Activated T-cell treated with anti-CD3 and anti-CD28 coated beads for 24 hours (primary cell): Measurements from ENCODE around the gene UCP3.

ENCODE experiments used
- DNase-seq: peaks from one replicate; pipeline ENCODE4 v3.0.0-alpha.2; 2020; ENCODE audit warnings: low read depth

Gene UCP3

DNA sequence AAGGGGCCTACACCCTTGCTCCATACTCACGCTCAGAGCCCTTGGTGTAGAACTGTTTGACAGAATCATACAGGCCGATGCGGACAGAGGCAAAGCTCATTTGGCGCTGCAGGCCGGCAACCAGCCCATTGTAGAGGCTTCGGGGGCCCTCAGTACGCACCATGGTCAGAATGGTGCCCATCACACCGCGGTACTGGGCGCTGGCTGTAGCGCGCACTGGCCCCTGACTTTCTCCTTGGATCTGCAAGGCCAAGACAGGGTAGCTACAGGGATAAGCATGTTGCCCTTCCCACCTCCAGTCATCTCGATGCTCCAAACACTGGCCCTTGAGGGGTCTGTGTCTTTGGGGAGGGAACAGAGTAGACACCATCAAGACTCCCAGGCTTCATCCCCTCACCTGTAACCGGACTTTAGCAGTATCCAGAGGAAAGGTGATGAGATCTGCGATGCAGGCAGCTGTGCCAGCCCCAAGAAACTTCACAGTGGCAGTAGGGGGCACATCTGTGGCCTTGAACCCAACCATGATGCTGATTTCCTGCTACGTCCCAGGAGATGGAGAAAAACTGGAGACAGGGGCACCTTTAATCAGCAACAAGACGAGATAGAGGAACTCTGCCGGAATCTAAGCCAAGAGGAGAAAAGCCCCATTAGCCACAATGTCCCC lies 30.9 kb downstream of the UCP3 start:
- no peak for DNase-seq

DNA sequence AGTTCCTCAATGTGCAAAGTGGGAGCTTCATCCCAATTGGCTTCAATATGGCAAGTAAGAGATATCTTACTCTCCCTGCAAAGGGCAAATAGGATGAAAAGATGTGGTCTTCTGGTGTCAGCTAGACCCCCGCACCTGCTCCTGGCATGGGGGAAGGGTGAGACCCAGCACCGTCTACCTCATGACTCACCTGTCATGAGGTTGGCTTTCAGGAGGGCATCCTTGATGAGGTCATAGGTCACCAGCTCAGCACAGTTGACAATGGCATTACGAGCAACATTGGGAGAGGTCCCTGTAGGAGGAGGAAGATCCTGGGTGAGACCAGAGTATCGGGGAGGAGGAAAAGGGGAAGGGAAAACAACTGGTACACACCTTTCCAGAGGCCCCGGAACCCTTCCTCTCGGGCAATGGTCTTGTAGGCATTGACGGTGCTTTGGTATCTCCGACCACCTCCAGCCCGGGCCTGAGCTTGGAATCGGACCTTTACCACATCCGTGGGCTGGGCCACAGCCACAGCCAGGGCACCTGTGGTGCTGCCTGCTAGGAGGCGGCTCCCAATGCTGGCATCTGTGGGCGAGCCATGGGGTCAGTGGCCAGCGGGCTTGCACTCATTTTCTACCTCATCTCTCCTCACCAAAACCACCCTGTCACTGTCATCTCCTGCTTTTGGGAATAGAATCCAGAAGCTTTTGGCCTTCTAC lies 32.3 kb downstream of the UCP3 start:
- DNase-seq, result no peak

DNA sequence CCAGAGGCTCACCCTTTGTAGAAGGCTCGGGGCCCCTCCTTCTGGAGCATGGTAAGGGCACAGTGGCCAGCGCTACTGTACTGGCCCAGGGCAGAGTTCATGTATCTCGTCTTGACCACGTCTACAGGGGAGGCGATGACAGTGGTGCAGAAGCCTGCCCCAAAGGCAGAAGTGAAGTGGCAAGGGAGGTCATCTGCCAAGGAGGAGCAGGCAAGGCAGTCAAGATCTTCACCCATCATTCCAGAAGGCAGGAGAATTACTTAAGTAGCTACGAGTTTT lies 33.5 kb downstream of the UCP3 start:
- no peak for DNase-seq

DNA sequence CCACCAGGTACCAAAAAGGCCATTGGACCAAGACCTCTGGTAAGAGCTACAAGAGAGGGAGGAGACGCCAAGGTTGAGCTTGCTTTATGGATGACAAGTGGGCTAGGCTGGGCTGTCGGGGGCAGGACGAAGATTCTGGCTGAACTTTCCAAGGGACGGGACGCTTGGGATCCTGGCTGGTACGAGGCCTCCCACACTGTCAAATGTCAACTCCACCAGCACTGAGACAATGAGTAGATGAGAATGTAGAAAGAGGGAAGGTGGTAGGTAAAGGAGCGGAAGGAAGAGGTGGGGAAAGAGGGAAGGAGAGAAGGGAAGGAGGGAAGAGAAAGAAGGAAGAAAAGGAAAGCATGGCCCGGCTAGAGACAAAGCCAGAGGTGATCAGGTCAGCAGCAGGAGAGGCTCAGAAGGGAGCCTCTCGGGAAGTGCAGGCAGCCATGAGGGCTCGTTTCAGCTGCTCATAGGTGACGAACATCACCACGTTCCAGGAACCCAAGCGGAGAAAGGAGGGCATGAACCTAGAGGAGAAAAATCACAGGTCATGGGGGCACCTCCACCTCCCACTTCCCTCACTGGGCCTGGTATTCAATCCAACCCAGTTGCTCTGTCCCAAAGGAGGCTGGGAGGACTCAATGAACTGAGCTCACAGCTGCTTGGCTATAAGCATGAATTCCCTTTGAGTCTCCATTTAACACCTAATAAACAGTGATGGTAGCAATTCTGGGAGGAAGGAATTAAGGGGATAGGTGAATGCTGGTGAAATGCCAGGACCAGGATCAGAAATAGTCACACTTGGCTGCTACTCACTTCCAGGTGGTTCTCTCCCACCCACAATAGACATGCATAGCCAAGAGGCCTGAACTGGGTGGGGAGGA lies 34.0 kb downstream of the UCP3 start:
- no peak for DNase-seq

DNA sequence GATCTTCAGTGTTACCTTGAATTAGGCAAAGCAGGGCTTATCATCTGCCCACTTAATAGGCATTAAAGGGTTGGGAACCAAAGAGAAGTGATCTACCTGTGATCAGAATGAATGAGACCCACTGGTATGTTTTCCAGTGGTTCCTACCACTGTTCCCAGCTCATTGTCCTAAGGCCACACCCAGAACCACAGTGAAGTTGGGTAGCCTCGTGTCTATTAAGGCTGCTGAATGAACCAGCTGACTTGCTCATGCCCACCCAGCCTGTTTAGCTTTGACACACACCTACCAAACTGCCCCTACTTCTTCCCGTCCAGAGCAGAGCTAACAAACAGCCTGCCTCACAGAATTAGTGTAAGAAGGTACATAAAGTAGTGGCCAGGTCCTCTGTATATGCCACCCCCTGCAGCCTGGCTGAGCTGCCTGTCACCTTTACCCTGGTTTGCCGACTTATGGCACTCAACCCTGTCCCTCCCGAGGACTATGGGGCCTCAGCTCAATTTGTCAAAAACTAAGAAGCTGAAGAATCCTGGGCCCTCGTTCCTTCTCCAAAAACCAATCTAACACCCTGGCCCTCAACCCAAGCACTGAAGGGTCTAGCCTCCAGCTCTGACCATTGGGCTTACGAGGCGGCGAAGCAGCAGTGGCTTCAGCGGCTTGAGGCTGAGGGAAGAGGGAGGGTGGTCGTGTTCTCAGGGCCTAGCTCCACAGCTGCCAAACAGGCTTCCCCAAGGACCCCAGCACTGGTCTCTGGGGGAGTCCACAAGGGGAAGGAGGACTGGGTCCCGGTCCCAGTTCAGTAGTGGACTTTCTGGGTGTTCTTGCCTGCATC lies 36.0 kb downstream of the UCP3 start:
- DNase-seq, result no peak

DNA sequence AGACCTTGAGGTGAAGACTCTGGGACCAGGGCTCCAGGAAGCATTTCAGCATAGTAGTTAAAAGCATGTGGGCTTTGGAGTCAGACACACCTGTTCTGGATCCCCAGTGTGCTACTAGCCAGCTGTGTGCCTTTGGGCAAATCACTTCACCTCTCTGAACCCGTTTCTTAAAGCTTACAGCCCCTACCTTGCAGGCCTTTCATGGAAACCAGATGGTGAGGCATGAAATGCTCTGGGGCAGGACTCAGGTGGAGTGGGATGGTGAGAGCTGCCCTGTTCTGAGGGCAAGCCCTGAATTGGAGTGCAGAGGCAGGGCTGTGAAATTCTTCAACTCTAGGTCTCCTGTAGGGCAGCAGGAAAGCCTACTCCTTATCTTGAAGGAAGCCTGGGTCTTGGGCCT lies 36.7 kb downstream of the UCP3 start:
- DNase-seq, result no peak

DNA sequence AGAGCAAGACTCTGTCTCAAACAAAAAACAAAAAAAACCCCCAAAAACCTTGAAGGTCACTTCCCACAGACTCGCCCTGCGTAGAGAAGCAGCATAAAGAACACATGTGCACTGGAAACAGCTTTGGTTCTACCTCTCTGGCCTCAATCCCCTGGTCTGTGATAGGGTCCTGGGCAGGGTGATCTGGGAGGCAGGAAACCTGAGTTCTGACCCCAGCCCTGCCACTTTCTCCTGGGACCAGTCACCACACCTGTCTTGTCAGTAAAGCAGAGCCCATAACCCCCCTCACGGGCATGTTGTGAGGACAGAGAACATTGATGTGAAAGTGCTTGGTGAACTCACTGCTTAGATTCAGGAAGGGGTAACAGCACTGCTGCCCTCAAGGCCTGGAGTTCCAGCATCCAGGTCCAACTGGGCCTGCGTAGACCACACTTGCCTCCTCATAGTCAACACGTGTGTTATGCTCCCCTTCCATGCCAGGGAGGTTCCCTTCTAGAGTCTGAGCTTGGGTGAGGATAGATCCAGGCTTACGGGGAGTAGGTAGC lies 37.6 kb downstream of the UCP3 start:
- no peak for DNase-seq

DNA sequence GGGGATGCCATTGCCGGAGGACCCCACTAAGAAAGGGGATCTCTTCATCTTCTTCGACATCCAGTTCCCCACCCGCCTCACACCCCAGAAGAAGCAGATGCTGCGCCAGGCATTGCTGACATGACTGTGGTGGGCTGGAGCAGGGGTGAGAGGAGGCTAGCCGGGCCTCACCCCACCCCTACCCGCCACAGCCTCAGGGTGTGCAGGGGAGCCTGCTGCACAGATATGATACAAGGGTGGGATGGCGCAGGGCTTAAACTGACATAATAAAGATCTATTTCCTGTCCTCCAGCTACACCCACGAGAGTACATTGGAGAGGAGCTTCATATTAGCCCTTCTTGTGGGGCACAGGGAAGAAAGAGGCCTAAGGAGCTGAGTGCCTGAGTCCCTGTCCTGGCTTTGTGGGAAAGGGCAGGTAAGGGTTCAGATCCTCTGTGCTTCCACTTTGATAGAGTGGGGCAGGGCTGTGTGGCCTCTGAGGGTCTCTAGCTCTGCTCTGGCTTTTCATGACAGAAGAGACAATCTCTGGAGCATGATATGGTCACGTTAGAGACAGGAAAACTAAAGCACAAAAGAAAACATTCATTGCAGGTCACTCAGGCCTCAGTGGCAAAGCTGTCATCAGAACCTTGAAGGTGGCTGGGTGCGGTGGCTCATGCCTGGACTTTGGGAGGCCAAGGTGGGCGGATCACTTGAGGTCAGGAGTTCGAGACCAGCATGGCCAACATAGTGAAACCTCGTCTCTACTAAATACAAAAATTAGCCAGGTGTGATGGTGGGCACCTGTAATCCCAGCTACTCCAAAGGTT lies 38.7 kb downstream of the UCP3 start:
- no peak for DNase-seq

DNA sequence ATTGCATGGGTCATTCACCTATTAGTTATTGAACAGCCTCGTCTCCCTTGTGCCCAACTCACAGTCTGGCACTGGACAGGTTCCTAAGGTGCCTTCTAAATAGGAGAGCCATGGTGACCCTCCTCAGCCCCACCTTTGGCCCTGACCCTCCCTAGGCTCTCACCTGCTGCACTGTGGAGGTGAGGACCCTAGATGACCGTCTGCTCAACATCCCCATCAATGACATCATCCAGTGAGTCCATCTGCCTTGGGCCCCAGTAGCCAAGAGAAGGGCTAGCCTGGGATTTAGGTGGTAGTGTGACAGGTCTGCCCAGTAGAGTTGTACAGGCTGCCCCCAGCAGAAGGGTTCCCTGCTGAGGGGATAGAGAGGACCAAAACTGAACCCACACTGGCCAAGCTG lies 39.8 kb downstream of the UCP3 start:
- DNase-seq, result no peak

DNA sequence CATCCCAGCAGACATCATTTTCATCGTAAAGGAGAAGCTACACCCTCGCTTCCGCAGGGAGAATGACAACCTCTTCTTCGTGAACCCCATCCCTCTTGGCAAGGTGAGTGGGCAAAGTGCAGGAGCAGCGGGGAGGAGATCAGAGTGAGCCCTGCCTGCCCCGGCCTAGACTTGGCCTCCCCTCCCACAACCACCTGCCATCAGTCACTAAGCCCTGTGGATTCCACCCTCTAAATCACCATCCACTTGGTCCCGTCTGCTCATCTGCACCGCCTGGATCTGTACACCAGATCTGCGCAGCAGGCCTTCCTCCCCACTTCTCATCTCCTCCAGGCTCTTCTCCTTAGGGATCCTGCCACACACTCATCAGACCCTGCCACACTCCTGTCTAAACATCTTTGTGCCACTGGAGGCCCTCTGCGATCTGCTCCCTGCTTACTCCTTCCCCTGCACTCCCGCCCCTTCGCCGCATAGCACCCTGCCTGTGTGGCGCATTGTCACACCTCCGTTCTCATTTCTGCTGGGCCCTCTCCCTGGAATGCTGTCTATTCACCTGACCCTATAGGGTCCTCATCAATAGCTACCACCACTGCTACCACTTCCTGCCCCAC lies 40.4 kb downstream of the UCP3 start:
- DNase-seq, result no peak

DNA sequence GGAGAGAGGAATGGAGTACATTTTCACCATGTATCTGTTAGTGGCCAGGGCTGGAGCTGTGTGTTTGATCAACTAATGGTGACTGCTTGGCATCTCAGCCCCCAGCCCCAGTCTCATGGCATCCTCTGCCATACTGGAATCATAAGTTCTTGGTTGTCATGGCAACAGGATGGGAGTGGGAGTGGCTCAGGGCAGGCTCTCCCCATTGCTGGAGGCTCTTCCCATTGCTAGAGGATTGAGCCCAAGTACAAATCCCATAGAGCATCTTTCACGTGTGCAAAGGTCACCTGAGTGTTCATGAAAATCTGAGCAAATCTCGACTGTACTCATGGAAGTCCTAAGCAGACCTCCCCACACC lies 43.1 kb downstream of the UCP3 start:
- DNase-seq, result no peak

DNA sequence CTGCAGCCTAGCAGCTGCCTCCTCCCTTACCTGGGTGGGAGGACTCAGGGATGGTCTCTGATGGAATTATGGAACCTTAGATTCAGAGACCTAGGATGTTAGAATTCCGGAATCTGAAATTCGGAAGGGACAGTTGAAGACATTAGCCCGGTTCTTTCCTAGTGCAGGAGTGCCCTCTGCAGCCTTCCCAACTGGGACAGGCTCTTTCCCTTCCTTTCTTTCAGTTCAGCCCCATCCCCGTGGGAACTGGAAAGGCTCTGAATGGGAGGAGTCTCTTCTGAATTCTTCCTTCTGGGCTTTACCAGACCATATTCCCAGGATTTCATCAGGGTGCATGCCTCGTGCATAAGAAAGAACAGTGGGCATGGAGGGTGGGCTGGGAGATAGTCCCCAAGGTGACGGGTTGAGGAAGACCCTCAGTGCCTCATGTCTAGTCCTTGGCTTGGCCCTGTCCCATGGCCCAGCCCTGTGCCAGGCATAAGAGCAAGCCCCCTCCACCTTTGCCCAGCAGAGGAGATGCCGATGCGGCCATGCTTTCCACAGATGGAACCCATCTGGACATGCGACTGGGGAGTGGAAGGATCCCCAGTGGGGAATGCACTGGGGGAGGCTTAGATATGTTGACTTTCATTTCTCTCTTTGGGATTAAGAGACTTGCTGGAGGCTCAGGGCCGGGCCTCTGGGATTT lies 43.7 kb downstream of the UCP3 start:
- DNase-seq, result no peak

DNA sequence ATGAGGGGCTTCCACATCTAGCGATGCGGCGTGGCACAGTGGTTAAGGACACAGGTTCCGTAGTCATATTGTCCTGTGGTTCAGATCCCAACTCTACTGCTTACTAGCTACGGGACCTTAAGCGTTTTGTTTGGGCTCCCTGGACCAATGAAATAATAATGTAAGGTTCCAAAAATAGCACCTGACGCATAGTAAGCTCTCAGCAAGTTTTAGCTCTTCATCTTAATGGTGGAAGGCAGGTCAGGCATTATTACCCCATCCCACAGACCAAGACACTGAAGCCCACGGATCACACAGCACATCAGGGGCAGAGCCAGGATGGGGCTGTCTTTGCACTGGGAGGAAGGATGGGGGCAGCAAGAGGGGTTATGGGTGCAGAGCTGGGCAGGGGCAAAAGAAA lies 45.0 kb downstream of the UCP3 start:
- no peak for DNase-seq

DNA sequence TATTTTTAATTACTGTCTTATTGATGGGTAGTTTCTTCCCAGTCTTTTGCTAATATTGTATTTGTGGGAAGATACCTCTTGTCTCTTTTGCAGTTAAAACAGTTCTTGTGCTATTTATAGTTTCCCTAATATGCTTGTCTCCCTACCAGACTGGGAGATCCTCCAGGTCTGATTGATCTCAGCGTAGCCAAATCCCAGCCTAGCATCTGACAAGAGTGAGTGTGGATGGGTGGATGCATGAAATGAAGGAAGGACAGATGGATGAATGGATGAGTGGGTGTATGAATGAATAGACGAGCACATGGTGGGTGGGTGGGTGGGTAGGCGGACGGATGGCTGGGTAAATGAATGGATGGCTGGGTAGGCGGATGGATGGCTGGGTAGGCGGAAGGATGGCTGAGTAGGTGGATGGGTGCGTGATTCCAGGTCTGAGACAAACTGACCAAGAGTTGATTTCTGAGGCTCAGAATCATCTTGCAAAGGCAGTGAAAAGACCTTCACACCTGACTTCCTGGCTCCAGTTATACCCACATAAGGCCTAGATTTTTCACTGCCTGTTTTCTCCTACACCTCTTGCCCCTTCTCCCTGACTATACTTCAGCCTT lies 46.7 kb downstream of the UCP3 start:
- no peak for DNase-seq

DNA sequence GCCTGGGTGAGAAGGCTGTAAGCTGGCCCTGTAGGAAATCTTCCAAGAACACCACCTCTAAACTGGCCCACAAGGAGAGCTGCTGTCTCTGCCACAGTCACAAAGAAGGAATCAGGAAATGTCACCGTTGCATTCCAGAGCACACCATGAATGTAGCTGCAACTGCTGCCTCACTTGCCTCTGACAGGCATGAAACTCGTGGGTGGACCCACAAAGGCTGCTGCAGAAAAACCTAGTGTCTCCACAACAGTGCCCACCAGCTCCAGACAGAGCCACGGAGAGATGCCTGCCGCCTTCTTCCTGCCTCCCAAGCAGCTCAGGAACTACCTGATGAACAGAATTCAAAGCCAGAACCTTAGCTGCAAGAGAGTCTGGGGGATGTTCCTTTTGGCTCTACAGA lies 47.6 kb downstream of the UCP3 start:
- no peak for DNase-seq

DNA sequence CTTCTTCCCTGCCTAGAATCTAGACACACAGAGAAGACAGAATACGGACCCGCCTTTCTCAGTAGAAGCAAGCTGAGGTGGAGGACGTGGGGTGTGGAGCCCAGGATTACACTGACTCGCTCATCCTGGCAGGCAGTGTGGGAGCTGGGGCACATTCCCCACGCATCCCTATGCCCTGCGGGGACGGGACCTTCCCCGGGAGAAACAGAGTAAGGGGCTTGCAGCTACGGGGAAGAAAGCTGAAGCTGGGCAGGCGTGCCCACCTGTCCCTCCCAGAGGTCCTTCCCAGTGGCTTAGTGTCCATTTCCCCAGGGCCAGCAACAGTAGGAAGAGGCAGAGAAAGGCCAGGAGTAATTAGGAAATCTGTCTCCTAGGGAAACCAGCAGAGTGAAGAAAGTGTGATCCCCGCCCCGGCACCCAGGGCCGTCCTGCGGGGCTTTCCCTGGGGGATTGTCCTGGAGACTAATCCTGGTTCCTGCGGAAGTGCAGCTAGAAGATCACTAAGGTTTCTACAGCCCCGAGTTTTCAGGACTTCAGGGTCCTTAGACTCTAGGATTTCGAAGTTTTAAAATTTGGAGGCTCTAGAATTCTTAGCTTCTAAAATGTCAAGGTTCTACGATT lies 50.3 kb downstream of the UCP3 start:
- no peak for DNase-seq

DNA sequence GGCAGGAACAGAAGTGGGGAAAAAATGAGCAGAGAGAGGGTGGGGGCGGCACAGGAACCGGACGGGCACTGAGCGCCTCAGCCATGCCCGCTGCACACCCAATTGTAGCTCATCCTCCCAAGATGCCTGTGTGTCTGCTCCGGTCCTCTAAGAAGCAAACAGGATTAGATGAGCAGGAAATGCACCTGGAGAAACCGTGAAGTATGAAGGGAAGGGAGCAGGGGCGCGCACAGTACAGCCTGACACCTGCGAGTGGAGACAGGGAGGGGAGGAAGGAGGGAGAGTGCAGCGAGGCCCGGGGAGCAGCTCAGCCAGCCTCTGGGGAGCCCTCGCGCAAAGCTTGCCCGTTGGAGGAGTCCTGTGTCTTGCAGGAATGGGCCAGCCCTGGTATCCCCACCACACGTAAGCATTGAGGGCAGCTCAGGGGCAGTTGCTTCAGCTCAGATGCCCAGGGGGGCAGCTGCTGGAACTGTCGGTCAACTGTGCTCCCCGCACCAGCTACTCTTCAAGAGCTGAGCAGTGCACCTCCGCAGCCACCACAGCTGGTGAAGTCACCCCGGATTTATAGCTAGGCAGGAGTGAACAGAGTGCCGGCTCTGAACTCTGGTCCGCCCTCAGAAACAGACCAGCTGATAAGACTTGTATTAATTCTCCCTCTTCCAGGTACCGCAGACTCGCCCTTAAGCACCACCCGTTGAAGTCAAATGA lies 51.1 kb downstream of the UCP3 start:
- no peak for DNase-seq

DNA sequence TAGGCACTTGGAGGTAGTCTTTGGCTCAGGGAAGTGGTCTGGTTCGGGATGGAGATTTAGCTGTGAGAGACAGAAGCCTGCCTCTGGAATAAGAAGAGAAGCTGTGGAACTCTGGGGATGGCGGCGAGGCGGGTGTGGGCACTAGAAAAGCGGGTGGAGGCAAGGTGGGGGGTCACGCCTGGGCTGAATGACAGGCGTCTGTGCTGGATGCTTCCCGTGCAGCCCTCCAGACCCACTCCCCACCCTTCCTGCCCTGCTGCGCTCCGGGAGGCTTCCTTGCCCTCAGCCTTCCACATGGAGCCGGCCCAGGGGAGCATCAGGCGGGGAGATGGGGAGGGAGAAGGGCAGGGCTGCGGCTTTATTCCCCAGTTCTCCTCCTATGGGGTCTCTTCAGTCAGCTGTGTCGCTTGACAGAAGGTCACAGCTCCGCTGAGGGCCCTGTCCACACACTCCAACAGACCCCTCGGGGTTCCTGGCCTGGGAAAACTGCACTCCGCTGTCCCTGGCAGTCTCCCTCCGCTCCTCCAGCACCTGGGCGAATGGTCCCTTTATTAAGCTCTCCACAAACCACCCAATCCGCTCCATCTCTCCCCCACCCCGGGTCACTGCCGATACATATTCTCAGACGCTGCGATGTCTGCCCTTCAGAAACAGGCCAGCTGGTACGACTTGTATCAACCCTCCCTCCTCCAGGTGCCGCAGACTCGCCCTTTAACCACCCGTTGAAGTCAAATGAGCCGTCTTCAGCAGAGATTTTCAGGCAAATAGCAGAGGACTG lies 51.8 kb downstream of the UCP3 start:
- DNase-seq, result no peak
